GM12878 (cell line): ENCODE measurements around the gene RAB2B. TPM values are rescaled to one million over a fixed set of nuclear protein-coding genes. Genes with fewer than 3 reads are reported as not detected.

Experiments used
- CUX1 ChIP-seq: IDR thresholded peaks from 2 replicates; pipeline ENCODE4 v1.6.1; 2012; ENCODE audit warnings: improper control_type of control experiment, low read depth, low read length; ENCODE audit not compliant: insufficient replicate concordance
- IRF3 ChIP-seq: fragments of 450-650 bp; IDR thresholded peaks from 2 replicates; pipeline ENCODE4 v1.6.1; 2014; ENCODE audit warnings: mild to moderate bottlenecking
- MTA2 ChIP-seq: fragments of 450-650 bp; IDR thresholded peaks from 2 replicates; pipeline ENCODE4 v1.6.1; 2016; ENCODE audit warnings: low read depth, mild to moderate bottlenecking, moderate library complexity
- RAD21 ChIP-seq: IDR thresholded peaks from 2 replicates; pipeline ENCODE4 v1.6.1; 2011; ENCODE audit warnings: mild to moderate bottlenecking, low read depth, low read length, moderate library complexity; ENCODE audit not compliant: insufficient read depth
- RB1 ChIP-seq: fragments of 450-650 bp; formaldehyde crosslinking; IDR thresholded peaks from 2 replicates; pipeline ENCODE4 v1.6.1; 2017; ENCODE audit warnings: mild to moderate bottlenecking, borderline replicate concordance
- polyA plus RNA-seq, 11 experiments: library from polyadenylated mRNA; depleted of rRNA in 4 of 11; unstranded in 6 of 11; stranded (reverse) in 5 of 11; fragments of >200 nt; fragmentation: Nextera tagmentation in 4 of 11; fragmentation: Illumina TruSeq in 1 of 11; extraction: Ambion mirVana in 4 of 11; extraction: Trizol in 1 of 11; gene quantifications; 1 replicate in 1 of 11; 2 replicates in 10 of 11; pipeline versions ENCODE4 v1.2.1 to v1.2.3, GENCODE V29; 2011 to 2016; ENCODE audit warnings: inconsistent platforms in 2 of 11, missing spikeins in 2 of 11, low read depth in 1 of 11
- total RNA-seq, 4 experiments: library from RNA; depleted of rRNA in 3 of 4; stranded (reverse); fragments of >200 nt in 3 of 4; fragmentation: Illumina TruSeq in 1 of 4; extraction: Trizol in 1 of 4; gene quantifications; 2 replicates each; pipeline versions ENCODE4 v1.2.1 to v1.2.3, GENCODE V29; 2013 to 2021

Gene RAB2B
- total and polyA plus RNA-seq, 10 of the 15 experiments (the other 5 are each of a cell fraction or from before 2014, with no cell fraction given): 5.6 to 45.1 (median 12.5) TPM

GRCh38 chr14:21510735-21511657 lies 34.2 kb upstream of the RAB2B start, which contains the start of gene METTL3 (continued):
- no peak for TF ChIP-seq CUX1
- no peak for TF ChIP-seq RAD21
- peak; percentile 16; the same call in 1 of the 2 replicates for TF ChIP-seq MTA2
- TF ChIP-seq RB1: no peak
- peak; percentile 39; the same call in 1 of the 2 replicates for TF ChIP-seq IRF3
